Ascending aorta (tissue), 2 donors: Measurements from ENCODE around the gene GRIA4. TPM values are rescaled to one million over a fixed set of nuclear protein-coding genes. Genes with fewer than 3 reads are reported as not detected.

Experiments
- DNase-seq, 2 donors: peaks; one replicate each; pipeline ENCODE4 v3.0.0-alpha.2; 2019; ENCODE audit warnings: low spot score in 2 of 2
- H3K27ac ChIP-seq, 2 donors: fragments of 200-600 bp; sonication (generic); one replicate each; pipeline ENCODE4 v1.5.1; 2016 to 2017; ENCODE audit warnings: mild to moderate bottlenecking in 1 of 2
- H3K27me3 ChIP-seq: fragments of 200-600 bp; sonication (generic); one replicate; pipeline ENCODE4 v1.5.1; 2017
- H3K36me3 ChIP-seq, 2 donors: fragments of 200-600 bp; sonication (generic); one replicate each; pipeline ENCODE4 v1.5.1; 2016
- H3K4me1 ChIP-seq, 2 donors: fragments of 200-600 bp; sonication (generic); one replicate each; pipeline ENCODE4 v1.5.1; 2016 to 2017; ENCODE audit warnings: mild to moderate bottlenecking in 1 of 2
- H3K4me3 ChIP-seq, 2 donors: fragments of 200-600 bp; sonication (generic); one replicate each; pipeline ENCODE4 v1.5.1; 2016 to 2017; ENCODE audit warnings: mild to moderate bottlenecking in 1 of 2
- H3K9me3 ChIP-seq, 2 donors: fragments of 200-600 bp; sonication (generic); one replicate each; pipeline ENCODE4 v1.5.1; 2016
- CTCF ChIP-seq, 3 experiments: fragments of 200-600 bp in 2 of 3; fragments of 450-650 bp in 1 of 3; sonication (generic) in 2 of 3; IDR thresholded peaks; one replicate each; pipeline ENCODE4 v1.5.1; 2016 to 2019; ENCODE audit warnings: antibody characterized with exemption in 3 of 3, mild to moderate bottlenecking in 1 of 3, moderate library complexity in 1 of 3
- intact Hi-C: fragments of 100-400 bp; cut with DNase I; formaldehyde crosslinking; loops from one replicate; pipeline ENCODE4 v1.15.1; 2023
- total RNA-seq: library from RNA; depleted of rRNA; stranded (reverse); fragments of >200 nt; gene quantifications from one replicate; pipeline ENCODE4 v1.1.0, GENCODE V29; 2016

The GRIA4 gene
- total RNA-seq, 1 donor from 2014 or later, result not detected

GRCh38 chr11:105665281-105665680, 55.4 kb downstream of the GRIA4 start:
- no peak for TF ChIP-seq CTCF (IDR thresholded peaks at IDR 0.05)
- H3K9me3 ChIP-seq, result no peaks in the 10 kb centered on the region
- no peaks in the 10 kb centered on the region for H3K36me3 ChIP-seq
- no peaks in the 10 kb centered on the region for H3K27me3 ChIP-seq
- no peak for DNase-seq
- intact Hi-C loops, result no loop called here
- H3K4me3 ChIP-seq, result no peak overlapping the region
- no peaks in the 10 kb centered on the region for H3K4me1 ChIP-seq
- no peak overlapping the region for H3K27ac ChIP-seq

GRCh38 chr11:105667441-105667840, 57.6 kb downstream of the GRIA4 start:
- no peak for TF ChIP-seq CTCF (IDR thresholded peaks at IDR 0.05)
- H3K27ac ChIP-seq, result no peak overlapping the region
- no peaks in the 10 kb centered on the region for H3K4me1 ChIP-seq
- H3K27me3 ChIP-seq, result no peaks in the 10 kb centered on the region
- no peak overlapping the region for H3K4me3 ChIP-seq
- no peaks in the 10 kb centered on the region for H3K36me3 ChIP-seq
- no peaks in the 10 kb centered on the region for H3K9me3 ChIP-seq
- no peak for DNase-seq
- intact Hi-C loops, result no loop called here

- H3K4me3 ChIP-seq, result no peak overlapping the region
- no peak for TF ChIP-seq CTCF (IDR thresholded peaks at IDR 0.05)
- DNase-seq, result no peak
Measured at GRCh38 chr11:105670811-105671210, 60.9 kb downstream of the GRIA4 start.

GRCh38 chr11:105673089-105673488, 63.2 kb downstream of the GRIA4 start:
- no peaks in the 10 kb centered on the region for H3K4me1 ChIP-seq
- H3K27ac ChIP-seq, result no peak overlapping the region
- DNase-seq, result no peak
- intact Hi-C loops, result no loop called here
- no peaks in the 10 kb centered on the region for H3K9me3 ChIP-seq
- H3K36me3 ChIP-seq, result no peaks in the 10 kb centered on the region
- no peaks in the 10 kb centered on the region for H3K27me3 ChIP-seq
- H3K4me3 ChIP-seq, result no peak overlapping the region
- no peak for TF ChIP-seq CTCF (IDR thresholded peaks at IDR 0.05)

More at GRCh38 chr11:105670811-105671210, 60.9 kb downstream of the GRIA4 start:
- intact Hi-C loops, result no loop called here
- Histone ChIP-seq H3K27ac (no peak overlapping the region), H3K9me3 (no peaks in the 10 kb centered on the region), H3K27me3 (no peaks in the 10 kb centered on the region), H3K4me1 (no peaks in the 10 kb centered on the region), H3K36me3 (no peaks in the 10 kb centered on the region)

- H3K27ac ChIP-seq, result no peak overlapping the region
- intact Hi-C loops, result no loop called here
Measured at GRCh38 chr11:105689631-105690030, 79.8 kb downstream of the GRIA4 start.

More at GRCh38 chr11:105689631-105690030, 79.8 kb downstream of the GRIA4 start:
- no peak overlapping the region for H3K4me3 ChIP-seq
- H3K4me1 ChIP-seq, result no peaks in the 10 kb centered on the region
- no peak for TF ChIP-seq CTCF (IDR thresholded peaks at IDR 0.05)
- DNase-seq, result no peak
- no peaks in the 10 kb centered on the region for H3K27me3 ChIP-seq
- no peaks in the 10 kb centered on the region for H3K36me3 ChIP-seq
- H3K9me3 ChIP-seq, result no peaks in the 10 kb centered on the region
